ENCODE results near the gene FAT4. TPM values are rescaled to one million over a fixed set of nuclear protein-coding genes. Genes with fewer than 3 reads are reported as not detected.

Gene FAT4
- total RNA-seq, 6 donors from 2014 or later = 11.3 to 26.9 (median 16.1) TPM

DNA sequence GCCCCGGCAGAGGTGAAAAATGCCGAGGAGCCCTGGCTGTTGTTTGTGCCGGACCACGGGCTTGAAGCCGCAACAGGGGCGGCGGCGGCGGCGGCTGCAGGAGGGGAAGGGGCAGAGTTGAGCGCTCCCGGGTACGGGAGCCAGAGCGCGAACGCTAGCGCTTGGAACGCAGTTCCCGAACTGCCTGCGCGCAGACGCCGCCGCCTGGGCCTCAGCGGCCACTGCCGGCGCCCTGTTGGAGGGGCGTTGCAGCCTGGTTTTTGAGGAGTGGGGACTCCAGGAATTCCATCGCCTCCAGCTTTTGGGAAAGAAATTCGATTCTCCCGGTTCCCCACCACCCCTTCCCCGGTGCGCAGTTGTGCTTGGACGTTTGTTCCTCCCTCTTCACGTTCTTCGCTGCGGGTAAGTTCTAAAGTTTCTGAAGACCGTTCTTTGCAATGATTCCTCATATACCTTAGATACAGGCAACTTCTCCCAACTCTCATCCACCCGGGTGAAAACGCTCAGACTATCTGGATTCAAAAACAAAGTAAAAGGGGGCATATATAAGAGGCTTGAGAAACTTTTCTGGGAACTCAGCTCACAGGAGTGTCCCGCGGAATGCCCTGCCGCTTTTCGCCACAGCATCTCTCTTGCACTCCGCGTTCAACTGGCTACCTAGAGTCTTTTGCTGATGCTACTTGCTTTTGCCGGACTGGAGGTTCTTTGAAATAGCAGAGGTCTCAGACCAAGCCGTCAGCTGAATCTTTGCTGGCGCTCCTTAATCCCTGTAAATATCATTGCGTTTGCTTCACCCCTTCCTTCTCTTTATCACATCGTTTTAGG lies 1.0 kb downstream of the FAT4 start:
- H3K27ac ChIP-seq = peak overlapping the region; percentile 82 to 92 (median 92)
- DNase-seq (peak; percentile 32 to 89), ATAC-seq (ENCODE audit: low FRiP score in 2 of 2) (peak; percentile 67)
- peaks cover 0 to 3% (median 0%) of the 10 kb centered on the region in 4 donors for H3K27me3 ChIP-seq
- no peaks in the 10 kb centered on the region for H3K36me3 ChIP-seq
- peak overlapping the region; percentile 66 to 90 (median 76) for H3K4me3 ChIP-seq
- TF ChIP-seq, protein P1, sequence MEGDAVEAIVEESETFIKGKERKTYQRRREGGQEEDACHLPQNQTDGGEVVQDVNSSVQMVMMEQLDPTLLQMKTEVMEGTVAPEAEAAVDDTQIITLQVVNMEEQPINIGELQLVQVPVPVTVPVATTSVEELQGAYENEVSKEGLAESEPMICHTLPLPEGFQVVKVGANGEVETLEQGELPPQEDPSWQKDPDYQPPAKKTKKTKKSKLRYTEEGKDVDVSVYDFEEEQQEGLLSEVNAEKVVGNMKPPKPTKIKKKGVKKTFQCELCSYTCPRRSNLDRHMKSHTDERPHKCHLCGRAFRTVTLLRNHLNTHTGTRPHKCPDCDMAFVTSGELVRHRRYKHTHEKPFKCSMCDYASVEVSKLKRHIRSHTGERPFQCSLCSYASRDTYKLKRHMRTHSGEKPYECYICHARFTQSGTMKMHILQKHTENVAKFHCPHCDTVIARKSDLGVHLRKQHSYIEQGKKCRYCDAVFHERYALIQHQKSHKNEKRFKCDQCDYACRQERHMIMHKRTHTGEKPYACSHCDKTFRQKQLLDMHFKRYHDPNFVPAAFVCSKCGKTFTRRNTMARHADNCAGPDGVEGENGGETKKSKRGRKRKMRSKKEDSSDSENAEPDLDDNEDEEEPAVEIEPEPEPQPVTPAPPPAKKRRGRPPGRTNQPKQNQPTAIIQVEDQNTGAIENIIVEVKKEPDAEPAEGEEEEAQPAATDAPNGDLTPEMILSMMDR (IDR thresholded peaks at IDR 0.05) = peak in 1 of 6 experiments; percentile 12
- TF ChIP-seq POLR2AphosphoS5 (IDR thresholded peaks at IDR 0.05) = no peak
- 2% methylated on average over 29 to 47 of the region's 51 CpGs for WGBS, 2 donors
- no peaks in the 10 kb centered on the region for H3K9me3 ChIP-seq
- peaks cover 8 to 43% (median 19%) of the 10 kb centered on the region in 4 donors for H3K4me1 ChIP-seq

DNA sequence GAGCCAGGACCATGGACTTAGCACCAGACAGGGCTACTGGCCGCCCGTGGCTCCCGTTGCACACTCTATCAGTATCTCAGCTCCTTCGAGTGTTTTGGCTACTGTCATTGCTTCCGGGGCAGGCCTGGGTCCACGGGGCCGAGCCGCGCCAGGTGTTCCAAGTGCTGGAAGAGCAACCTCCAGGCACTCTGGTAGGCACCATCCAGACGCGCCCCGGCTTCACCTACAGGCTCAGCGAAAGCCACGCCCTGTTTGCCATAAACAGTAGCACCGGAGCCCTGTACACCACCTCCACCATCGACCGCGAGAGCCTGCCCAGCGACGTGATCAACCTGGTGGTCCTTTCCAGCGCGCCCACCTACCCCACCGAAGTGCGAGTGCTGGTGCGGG lies 1.6 kb downstream of the FAT4 start:
- H3K27me3 ChIP-seq = peaks cover 0 to 3% (median 0%) of the 10 kb centered on the region in 4 donors
- WGBS, 2 donors = 1 to 2% methylated on average over 9 to 25 of the region's 25 CpGs
- no peaks in the 10 kb centered on the region for H3K9me3 ChIP-seq
- H3K4me3 ChIP-seq = peak overlapping the region; percentile 66 to 90 (median 76)
- TF ChIP-seq POLR2A (IDR thresholded peaks at IDR 0.05) (no peak), EP300 (IDR thresholded peaks at IDR 0.05) (no peak), POLR2AphosphoS5 (IDR thresholded peaks at IDR 0.05) (no peak)
- TF ChIP-seq, protein P1 (IDR thresholded peaks at IDR 0.05) = no peak
- DNase-seq (peak; percentile 53 to 85), ATAC-seq (ENCODE audit: low FRiP score in 2 of 2) (peak in 1 of 2 donors; percentile 1)
- peak overlapping the region; percentile 82 to 92 (median 92) for H3K27ac ChIP-seq
- no peaks in the 10 kb centered on the region for H3K36me3 ChIP-seq
- H3K4me1 ChIP-seq = peaks cover 8 to 43% (median 19%) of the 10 kb centered on the region in 4 donors

DNA sequence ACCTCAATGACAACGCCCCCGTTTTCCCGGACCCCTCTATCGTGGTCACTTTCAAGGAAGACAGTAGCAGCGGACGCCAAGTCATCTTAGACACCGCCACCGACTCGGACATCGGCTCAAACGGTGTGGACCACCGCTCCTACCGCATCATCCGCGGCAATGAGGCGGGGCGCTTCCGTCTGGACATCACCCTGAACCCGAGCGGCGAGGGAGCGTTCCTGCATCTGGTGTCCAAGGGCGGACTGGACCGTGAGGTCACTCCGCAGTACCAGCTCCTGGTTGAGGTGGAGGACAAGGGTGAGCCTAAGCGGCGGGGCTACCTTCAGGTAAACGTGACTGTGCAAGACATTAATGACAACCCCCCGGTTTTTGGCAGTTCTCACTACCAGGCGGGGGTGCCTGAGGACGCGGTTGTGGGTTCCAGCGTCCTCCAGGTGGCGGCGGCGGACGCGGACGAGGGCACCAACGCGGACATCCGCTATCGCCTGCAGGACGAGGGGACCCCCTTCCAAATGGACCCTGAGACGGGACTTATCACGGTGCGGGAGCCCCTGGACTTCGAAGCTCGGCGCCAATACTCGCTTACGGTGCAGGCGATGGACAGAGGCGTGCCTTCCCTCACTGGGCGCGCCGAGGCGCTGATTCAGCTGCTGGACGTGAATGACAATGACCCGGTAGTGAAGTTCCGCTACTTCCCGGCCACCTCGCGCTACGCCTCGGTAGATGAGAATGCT lies 2.2 kb downstream of the FAT4 start:
- H3K36me3 ChIP-seq = no peaks in the 10 kb centered on the region
- H3K27me3 ChIP-seq = peaks cover 0 to 3% (median 0%) of the 10 kb centered on the region in 4 donors
- ATAC-seq (ENCODE audit: low FRiP score in 2 of 2) = peak; percentile 1 to 28
- H3K4me3 ChIP-seq = peak overlapping the region; percentile 66 to 90 (median 76)
- WGBS, 2 donors = 3% methylated on average over 62 of the region's 66 CpGs; no CpG with 5 or more reads in 1 of the 2 donors
- peaks cover 8 to 43% (median 24%) of the 10 kb centered on the region in 4 donors for H3K4me1 ChIP-seq
- TF ChIP-seq POLR2AphosphoS5 (IDR thresholded peaks at IDR 0.05) = no peak
- TF ChIP-seq, protein P1 (IDR thresholded peaks at IDR 0.05) = peak in 1 of 6 experiments; percentile 36
- H3K9me3 ChIP-seq = no peaks in the 10 kb centered on the region
- peak in 1 of 2 donors; percentile 81 for DNase-seq
- H3K27ac ChIP-seq = peak overlapping the region; percentile 82 to 92 (median 92)

GRCh38 chr4:125317525-125317877 lies 2.7 kb downstream of the FAT4 start:
- WGBS, 2 donors = 12% methylated on average over 23 of the region's 23 CpGs; no CpG with 5 or more reads in 1 of the 2 donors
- H3K27ac ChIP-seq = peak overlapping the region; percentile 4 to 92 (median 92)
- H3K9me3 ChIP-seq = no peaks in the 10 kb centered on the region
- DNase-seq (peak in 1 of 2 donors; percentile 86), ATAC-seq (ENCODE audit: low FRiP score in 2 of 2) (no peak)
- peaks cover 11 to 45% (median 25%) of the 10 kb centered on the region in 4 donors for H3K4me1 ChIP-seq
- TF ChIP-seq POLR2AphosphoS5 (IDR thresholded peaks at IDR 0.05) (no peak), EP300 (IDR thresholded peaks at IDR 0.05) (no peak), POLR2A (IDR thresholded peaks at IDR 0.05) (no peak)
- TF ChIP-seq, protein P1 (IDR thresholded peaks at IDR 0.05) = peak in 5 of 6 experiments; percentile 13 to 41 (median 32)
- peaks cover 0 to 3% (median 0%) of the 10 kb centered on the region in 4 donors for H3K27me3 ChIP-seq
- H3K4me3 ChIP-seq = peak overlapping the region; percentile 66 to 90 (median 76)
- H3K36me3 ChIP-seq = no peaks in the 10 kb centered on the region
